H9 (cell line): ENCODE measurements around the gene USH2A. TPM values are rescaled to one million over a fixed set of nuclear protein-coding genes. Genes with fewer than 3 reads are reported as not detected.
A peak's percentile ranks its signal among the peaks of the same experiment; 100 is the strongest.

ENCODE experiments used
- DNase-seq: peaks from one replicate; pipeline ENCODE4 v3.0.0-alpha.2; 2017
- H2AFZ ChIP-seq: one replicate; pipeline ENCODE4 v1.6.1; 2013; ENCODE audit warnings: mild to moderate bottlenecking, low read length, control low read depth, moderate library complexity
- H2AK5ac ChIP-seq: 2 replicates; pipeline ENCODE4 v1.6.1; 2013; ENCODE audit warnings: low read length, control low read depth, mixed read lengths; ENCODE audit not compliant: insufficient read length
- H2BK120ac ChIP-seq: one replicate; pipeline ENCODE4 v1.6.1; 2013; ENCODE audit warnings: low read depth, mild to moderate bottlenecking, low read length, control low read depth, inconsistent platforms; ENCODE audit not compliant: poor library complexity, severe bottlenecking
- H2BK12ac ChIP-seq: 2 replicates; pipeline ENCODE4 v1.6.1; 2013; ENCODE audit warnings: low read length, control low read depth, mixed read lengths, low read depth; ENCODE audit not compliant: insufficient read length
- H2BK15ac ChIP-seq: 2 replicates; pipeline ENCODE4 v1.6.1; 2013; ENCODE audit warnings: low read depth, low read length, control low read depth
- H2BK20ac ChIP-seq: one replicate; pipeline ENCODE4 v1.6.1; 2013; ENCODE audit warnings: low read depth, mild to moderate bottlenecking, low read length, control low read depth, inconsistent platforms; ENCODE audit not compliant: poor library complexity, severe bottlenecking
- H2BK5ac ChIP-seq: 2 replicates; pipeline ENCODE4 v1.6.1; 2013; ENCODE audit warnings: low read length, control low read depth, mixed read lengths; ENCODE audit not compliant: insufficient read length
- H3K14ac ChIP-seq: 2 replicates; pipeline ENCODE4 v1.6.1; 2013; ENCODE audit warnings: low read length, control low read depth; ENCODE audit not compliant: insufficient read depth
- H3K18ac ChIP-seq: 2 replicates; pipeline ENCODE4 v1.6.1; 2013; ENCODE audit warnings: low read depth, mild to moderate bottlenecking, mixed read lengths, low read length, control low read depth; ENCODE audit not compliant: insufficient read length
- H3K23ac ChIP-seq: 2 replicates; pipeline ENCODE4 v1.6.1; 2013; ENCODE audit warnings: low read length, control low read depth, mixed read lengths, low read depth; ENCODE audit not compliant: insufficient read length
- H3K23me2 ChIP-seq: 2 replicates; pipeline ENCODE4 v1.6.1; 2013; ENCODE audit warnings: low read depth, mild to moderate bottlenecking, mixed read lengths, low read length, control low read depth; ENCODE audit not compliant: insufficient read length, poor library complexity, severe bottlenecking
- H3K27ac ChIP-seq: 2 replicates; pipeline ENCODE4 v1.5.1; 2013; ENCODE audit warnings: low read length, control low read depth, mixed read lengths, low read depth; ENCODE audit not compliant: insufficient read length
- H3K27me3 ChIP-seq: 2 replicates; pipeline ENCODE4 v1.6.1; 2013; ENCODE audit warnings: low read length, control low read depth, inconsistent platforms; ENCODE audit not compliant: insufficient read depth
- H3K4ac ChIP-seq: 2 replicates; pipeline ENCODE4 v1.6.1; 2013; ENCODE audit warnings: low read depth, mild to moderate bottlenecking, control low read depth, inconsistent platforms, low read length, moderate library complexity
- H3K4me1 ChIP-seq: 2 replicates; pipeline ENCODE4 v1.6.1; 2013; ENCODE audit warnings: low read length, control low read depth, inconsistent platforms; ENCODE audit not compliant: insufficient read depth
- H3K4me2 ChIP-seq: 2 replicates; pipeline ENCODE4 v1.6.1; 2013; ENCODE audit warnings: low read length, control low read depth, mixed read lengths; ENCODE audit not compliant: insufficient read length, insufficient read depth
- H3K56ac ChIP-seq: 2 replicates; pipeline ENCODE4 v1.6.1; 2013; ENCODE audit warnings: low read depth, mild to moderate bottlenecking, mixed read lengths, low read length, control low read depth; ENCODE audit not compliant: insufficient read length
- H3K79me1 ChIP-seq: 2 replicates; pipeline ENCODE4 v1.6.1; 2013; ENCODE audit warnings: low read depth, mild to moderate bottlenecking, moderate library complexity, low read length, control low read depth, inconsistent platforms; ENCODE audit not compliant: insufficient read depth, poor library complexity, severe bottlenecking
- H3K79me2 ChIP-seq: 2 replicates; pipeline ENCODE4 v1.6.1; 2013; ENCODE audit warnings: low read length, control low read depth, inconsistent platforms; ENCODE audit not compliant: insufficient read depth
- H3K9ac ChIP-seq: 2 replicates; pipeline ENCODE4 v1.6.1; 2013; ENCODE audit warnings: low read length, control low read depth, mixed read lengths; ENCODE audit not compliant: insufficient read length; ENCODE audit errors: extremely low read depth
- H3K9me3 ChIP-seq: one replicate; pipeline ENCODE4 v1.6.1; 2013; ENCODE audit warnings: low read depth, low read length, inconsistent platforms; ENCODE audit not compliant: control insufficient read depth
- H3T11ph ChIP-seq: one replicate; pipeline ENCODE4 v1.6.1; 2013; ENCODE audit warnings: mild to moderate bottlenecking, low read length, control low read depth, inconsistent platforms
- H4K20me1 ChIP-seq: one replicate; pipeline ENCODE4 v1.6.1; 2013; ENCODE audit not compliant: control insufficient read depth, insufficient read length, insufficient read depth
- H4K5ac ChIP-seq: 2 replicates; pipeline ENCODE4 v1.6.1; 2013; ENCODE audit warnings: low read depth, mild to moderate bottlenecking, mixed read lengths, low read length, control low read depth; ENCODE audit not compliant: insufficient read length
- H4K8ac ChIP-seq: replicated peaks from 2 replicates; pipeline ENCODE4 v1.6.1; 2013; ENCODE audit warnings: low read length, control low read depth, mixed read lengths, low read depth; ENCODE audit not compliant: insufficient read length
- H4K91ac ChIP-seq: 2 replicates; pipeline ENCODE4 v1.6.1; 2013; ENCODE audit warnings: low read depth, mild to moderate bottlenecking, moderate library complexity, mixed read lengths, low read length, control low read depth; ENCODE audit not compliant: insufficient read length
- H3K27ac Mint-ChIP-seq, 3 experiments: 2 replicates in 2 of 3; 3 replicates in 1 of 3; pipeline ENCODE4 v1.8.0; 2020 to 2021; ENCODE audit warnings: mixed read lengths in 3 of 3, mild to moderate bottlenecking in 1 of 3, moderate library complexity in 1 of 3
- H3K27me3 Mint-ChIP-seq: 2 replicates; pipeline ENCODE4 v1.8.0; 2021; ENCODE audit warnings: low read depth, mild to moderate bottlenecking, moderate library complexity, mixed read lengths
- H3K36me3 Mint-ChIP-seq, 3 experiments: 2 replicates in 2 of 3; 3 replicates in 1 of 3; pipeline ENCODE4 v1.8.0; 2020 to 2021; ENCODE audit warnings: low read depth in 3 of 3, mixed read lengths in 3 of 3; ENCODE audit not compliant: insufficient read depth in 1 of 3
- H3K4me1 Mint-ChIP-seq, 2 experiments: 2 replicates each; pipeline ENCODE4 v1.8.0; 2020; ENCODE audit warnings: mixed read lengths in 2 of 2
- H3K4me3 Mint-ChIP-seq, 2 experiments: 2 replicates in 1 of 2; 3 replicates in 1 of 2; pipeline ENCODE4 v1.8.0; 2020 to 2021; ENCODE audit warnings: mild to moderate bottlenecking in 2 of 2, mixed read lengths in 2 of 2, moderate library complexity in 1 of 2
- H3K9me3 Mint-ChIP-seq, 2 experiments: 2 replicates in 1 of 2; 3 replicates in 1 of 2; pipeline ENCODE4 v1.8.0; 2020; ENCODE audit warnings: mild to moderate bottlenecking in 2 of 2, mixed read lengths in 2 of 2, moderate library complexity in 1 of 2
- WGBS: extraction: QIAGEN DNeasy Blood & Tissue Kit; methylation state at CpG from one replicate; pipeline ENCODE4 v1.1.7; 2013; ENCODE audit warnings: missing lambda C conversion rate, low lambda C conversion rate, mixed read lengths; ENCODE audit not compliant: insufficient read length; ENCODE audit errors: extremely low coverage; 5-methylcytosine and 5-hydroxymethylcytosine counted together
- total RNA-seq: library from RNA; stranded (reverse); gene quantifications from 2 replicates; pipeline ENCODE4 v1.2.1, GENCODE V29; 2021
- TF ChIP-seq, protein P1 (sequence below): fragments of 200-600 bp; sonication (generic); conservative IDR thresholded peaks from 3 replicates; pipeline ENCODE4 v1.8.0; 2021; ENCODE audit warnings: antibody characterized with exemption, mild to moderate bottlenecking

USH2A gene
- total RNA-seq, 1 experiment from 2014 or later = 0.11 TPM

DNA sequence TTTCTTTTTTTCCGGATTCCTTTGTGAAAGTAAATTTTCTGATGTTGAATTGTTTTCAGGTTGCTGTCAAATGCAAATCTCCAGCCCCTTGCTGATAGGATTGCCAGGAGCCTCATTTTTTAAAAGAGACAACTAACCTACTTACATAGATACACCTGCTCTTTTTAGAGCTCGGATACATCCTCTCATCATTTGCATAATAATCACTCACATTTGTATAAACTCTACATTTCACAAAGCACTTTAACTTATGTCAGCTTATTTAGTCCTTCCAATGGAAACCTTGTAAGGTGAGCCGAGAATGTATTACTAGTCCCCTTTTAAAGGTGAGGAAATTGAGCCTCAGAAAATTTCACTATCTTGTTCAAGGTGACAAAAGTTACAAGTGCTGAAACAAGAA lies 771.4 kb downstream of the USH2A start:
- WGBS = no CpG with 5 or more reads among the region's 3 CpGs
- H3K56ac ChIP-seq = no peak overlapping the region
- H3K79me1 ChIP-seq = no peaks in the 10 kb centered on the region
- H4K91ac ChIP-seq = no peak overlapping the region
- H3K27ac ChIP-seq = peak overlapping the region; percentile 82
- H2BK15ac ChIP-seq = no peak overlapping the region
- no peaks in the 10 kb centered on the region for H3K9me3 Mint-ChIP-seq
- H3K27me3 ChIP-seq = no peaks in the 10 kb centered on the region
- H3K18ac ChIP-seq = no peak overlapping the region
- no peaks in the 10 kb centered on the region for H3K9me3 ChIP-seq
- no peak overlapping the region for H3K4ac ChIP-seq
- H4K20me1 ChIP-seq = no peaks in the 10 kb centered on the region
- H3K27ac Mint-ChIP-seq = peak overlapping the region in 2 of 3 experiments; percentile 74 to 86; a peak in 4 of 7 replicates
- no peaks in the 10 kb centered on the region for H3K36me3 Mint-ChIP-seq
- H3K4me1 Mint-ChIP-seq = peaks cover 56% of the 10 kb centered on the region in 2 experiments
- peaks cover 14% of the 10 kb centered on the region for H3K4me1 ChIP-seq
- H3K79me2 ChIP-seq = no peaks in the 10 kb centered on the region
- no peak overlapping the region for H3T11ph ChIP-seq
- TF ChIP-seq, protein P1, sequence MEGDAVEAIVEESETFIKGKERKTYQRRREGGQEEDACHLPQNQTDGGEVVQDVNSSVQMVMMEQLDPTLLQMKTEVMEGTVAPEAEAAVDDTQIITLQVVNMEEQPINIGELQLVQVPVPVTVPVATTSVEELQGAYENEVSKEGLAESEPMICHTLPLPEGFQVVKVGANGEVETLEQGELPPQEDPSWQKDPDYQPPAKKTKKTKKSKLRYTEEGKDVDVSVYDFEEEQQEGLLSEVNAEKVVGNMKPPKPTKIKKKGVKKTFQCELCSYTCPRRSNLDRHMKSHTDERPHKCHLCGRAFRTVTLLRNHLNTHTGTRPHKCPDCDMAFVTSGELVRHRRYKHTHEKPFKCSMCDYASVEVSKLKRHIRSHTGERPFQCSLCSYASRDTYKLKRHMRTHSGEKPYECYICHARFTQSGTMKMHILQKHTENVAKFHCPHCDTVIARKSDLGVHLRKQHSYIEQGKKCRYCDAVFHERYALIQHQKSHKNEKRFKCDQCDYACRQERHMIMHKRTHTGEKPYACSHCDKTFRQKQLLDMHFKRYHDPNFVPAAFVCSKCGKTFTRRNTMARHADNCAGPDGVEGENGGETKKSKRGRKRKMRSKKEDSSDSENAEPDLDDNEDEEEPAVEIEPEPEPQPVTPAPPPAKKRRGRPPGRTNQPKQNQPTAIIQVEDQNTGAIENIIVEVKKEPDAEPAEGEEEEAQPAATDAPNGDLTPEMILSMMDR = no peak
- no peaks in the 10 kb centered on the region for H3K27me3 Mint-ChIP-seq
- H3K14ac ChIP-seq = no peak overlapping the region
- H3K23me2 ChIP-seq = no peaks in the 10 kb centered on the region
- peak overlapping the region; percentile 3 to 56; a peak in 4 of 5 replicates for H3K4me3 Mint-ChIP-seq
- no peak overlapping the region for H4K8ac ChIP-seq
- no peak overlapping the region for H4K5ac ChIP-seq
- peak overlapping the region; percentile 79 for H3K4me2 ChIP-seq
- no peak overlapping the region for H2AK5ac ChIP-seq
- H2BK5ac ChIP-seq = no peak overlapping the region
- no peak overlapping the region for H2BK20ac ChIP-seq
- H3K23ac ChIP-seq = no peak overlapping the region
- no peak overlapping the region for H2AFZ ChIP-seq
- H3K9ac ChIP-seq = no peak overlapping the region
- no peak for DNase-seq
- H2BK120ac ChIP-seq = no peak overlapping the region
- H2BK12ac ChIP-seq = no peak overlapping the region
